ENCODE measurements around the gene ERVH48-1. TPM values are rescaled to one million over a fixed set of nuclear protein-coding genes. Genes with fewer than 3 reads are reported as not detected.
"Not testable (repeated sequence)": the region's sequence is repeated elsewhere in the genome, so short reads cannot be mapped to it uniquely, and the experiment has no call there.

The ERVH48-1 gene
- total RNA-seq, 1 donor from 2014 or later = 0.30 TPM

DNA sequence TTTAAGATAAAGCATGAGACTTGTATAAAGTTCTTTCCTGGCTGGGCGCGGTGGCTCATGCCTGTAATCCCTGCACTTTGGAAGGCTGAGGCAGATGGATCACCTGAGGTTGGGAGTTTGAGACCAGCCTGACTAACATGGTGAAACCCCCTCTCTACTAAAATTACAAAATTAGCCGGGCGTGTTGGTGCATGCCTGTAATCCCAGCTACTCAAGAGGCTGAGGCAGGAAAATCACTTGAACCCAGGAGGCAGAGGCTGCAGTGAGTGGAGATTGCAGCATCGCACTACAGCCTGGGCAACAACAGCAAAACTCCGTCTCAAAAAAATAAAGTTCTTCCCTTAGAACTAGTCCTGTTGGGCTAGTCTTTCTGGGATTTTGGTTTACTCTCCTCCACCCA is 13.5 kb downstream of the ERVH48-1 start:
- not testable (repeated sequence) for H3K27ac Mint-ChIP-seq
- peaks cover 25% of the 10 kb centered on the region for H3K36me3 Mint-ChIP-seq (ENCODE audit: low read depth)

DNA sequence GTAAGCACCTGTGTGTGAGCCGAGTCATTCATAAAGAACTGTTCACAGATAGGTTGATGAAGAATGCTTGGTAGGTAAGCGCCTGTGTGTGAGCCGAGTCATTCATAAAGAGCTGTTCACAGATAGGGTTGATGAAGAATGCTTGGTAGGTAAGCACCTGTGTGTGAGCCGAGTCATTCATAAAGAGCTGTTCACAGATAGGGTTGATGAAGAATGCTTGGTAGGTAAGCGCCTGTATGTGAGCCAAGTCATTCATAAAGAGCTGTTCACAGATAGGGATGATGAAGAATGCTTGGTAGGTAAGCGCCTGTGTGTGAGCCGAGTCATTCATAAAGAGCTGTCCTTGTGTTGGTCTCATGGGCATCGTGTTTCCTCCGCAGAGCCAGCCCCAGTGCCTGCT is 16.9 kb downstream of the ERVH48-1 start:
- H3K9me3 Mint-ChIP-seq; H3K27me3 Mint-ChIP-seq (ENCODE audit: low read depth); H3K27ac Mint-ChIP-seq; intact Hi-C loops (cut with micrococcal nuclease); DNase-seq (ENCODE audit: low spot score); H3K4me3 Mint-ChIP-seq (ENCODE audit: low read depth); H3K4me1 Mint-ChIP-seq (ENCODE audit: low read depth): not testable (repeated sequence)
- H3K36me3 Mint-ChIP-seq (ENCODE audit: low read depth) = peaks cover 43% of the 10 kb centered on the region

More for the DNA sequence above, 13.5 kb downstream of the ERVH48-1 start:
- H3K4me3 Mint-ChIP-seq (ENCODE audit: low read depth); H3K4me1 Mint-ChIP-seq (ENCODE audit: low read depth); H3K9me3 Mint-ChIP-seq; DNase-seq (ENCODE audit: low spot score); intact Hi-C loops (cut with micrococcal nuclease); H3K27me3 Mint-ChIP-seq (ENCODE audit: low read depth): not testable (repeated sequence)

DNA sequence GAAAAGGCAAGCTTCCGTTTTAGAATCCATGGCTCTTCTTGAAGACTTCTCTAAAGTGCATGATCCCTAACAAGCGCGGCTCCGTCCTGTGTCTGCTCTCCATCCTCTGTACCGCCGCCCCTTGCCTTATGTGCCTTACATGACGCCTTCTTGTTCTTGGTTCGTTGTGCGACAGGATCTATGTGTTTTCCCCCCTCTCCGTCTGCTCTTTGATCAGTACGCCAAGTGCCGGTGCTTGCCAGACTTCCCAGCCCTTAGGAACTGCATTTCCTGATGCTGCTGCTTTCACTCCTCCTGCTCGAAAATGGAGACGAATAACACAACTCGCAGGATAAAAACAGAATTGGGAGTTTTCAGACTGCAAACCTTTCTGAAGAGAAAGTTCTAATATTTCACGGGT is 19.2 kb downstream of the ERVH48-1 start:
- no peak overlapping the region for H3K4me3 Mint-ChIP-seq (ENCODE audit: low read depth)
- no peak for DNase-seq (ENCODE audit: low spot score)
- no peaks in the 10 kb centered on the region for H3K4me1 Mint-ChIP-seq (ENCODE audit: low read depth)
- no peak overlapping the region for H3K27ac Mint-ChIP-seq
- H3K27me3 Mint-ChIP-seq (ENCODE audit: low read depth) = no peaks in the 10 kb centered on the region
- intact Hi-C loops (cut with micrococcal nuclease) = no loop called here
- peaks cover 52% of the 10 kb centered on the region for H3K36me3 Mint-ChIP-seq (ENCODE audit: low read depth)
- no peaks in the 10 kb centered on the region for H3K9me3 Mint-ChIP-seq

DNA sequence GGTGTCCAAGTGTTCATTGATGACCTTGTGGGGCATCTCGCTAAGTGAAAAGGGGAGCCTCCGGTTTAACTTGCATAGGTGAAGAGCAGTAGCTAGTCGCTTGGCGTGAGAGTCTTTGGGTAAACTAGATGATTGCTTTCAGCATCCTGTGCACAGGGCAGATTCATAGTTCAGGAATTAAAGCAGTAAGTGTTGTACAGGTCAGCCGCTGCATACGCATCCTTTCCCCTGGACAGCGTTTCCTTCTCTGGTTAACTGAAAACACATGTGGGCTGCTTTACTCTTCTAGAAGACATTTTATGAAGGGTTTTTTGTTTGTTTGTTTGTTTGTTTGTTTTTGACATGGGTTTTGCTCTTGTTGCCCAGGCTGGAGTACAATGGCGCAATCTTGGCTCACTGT is 20.2 kb downstream of the ERVH48-1 start:
- Mint-ChIP-seq H3K4me3 (ENCODE audit: low read depth) (no peak overlapping the region), H3K27ac (no peak overlapping the region), H3K4me1 (ENCODE audit: low read depth) (no peaks in the 10 kb centered on the region), H3K9me3 (no peaks in the 10 kb centered on the region), H3K36me3 (ENCODE audit: low read depth) (peaks cover 48% of the 10 kb centered on the region), H3K27me3 (ENCODE audit: low read depth) (no peaks in the 10 kb centered on the region)
- DNase-seq (ENCODE audit: low spot score) = no peak
- intact Hi-C loops (cut with micrococcal nuclease) = no loop called here

DNA sequence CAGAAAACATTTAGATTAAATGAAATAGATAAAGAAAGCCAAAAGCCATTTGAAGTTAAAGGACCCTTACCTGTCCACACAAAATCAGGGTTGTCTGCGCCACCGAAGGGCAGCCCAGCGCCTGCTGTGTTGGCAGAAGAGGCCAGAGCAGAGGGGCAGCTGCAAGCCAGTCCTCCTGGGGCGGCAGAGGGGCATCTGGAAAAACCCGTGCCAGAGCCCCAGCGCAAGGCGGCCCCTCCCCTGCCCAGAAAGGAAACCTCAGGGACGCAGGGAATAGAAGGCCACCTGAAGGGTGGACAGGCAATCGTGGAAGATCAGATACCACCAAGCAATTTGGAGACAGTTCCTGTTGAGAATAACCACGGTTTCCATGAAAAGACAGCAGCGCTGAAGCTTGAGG is 21.6 kb downstream of the ERVH48-1 start:
- Mint-ChIP-seq H3K4me3 (ENCODE audit: low read depth) (no peak overlapping the region), H3K27ac (no peak overlapping the region), H3K36me3 (ENCODE audit: low read depth) (peaks cover 40% of the 10 kb centered on the region), H3K9me3 (no peaks in the 10 kb centered on the region), H3K27me3 (ENCODE audit: low read depth) (no peaks in the 10 kb centered on the region), H3K4me1 (ENCODE audit: low read depth) (no peaks in the 10 kb centered on the region)
- intact Hi-C loops (cut with micrococcal nuclease) = no loop called here
- no peak for DNase-seq (ENCODE audit: low spot score)

DNA sequence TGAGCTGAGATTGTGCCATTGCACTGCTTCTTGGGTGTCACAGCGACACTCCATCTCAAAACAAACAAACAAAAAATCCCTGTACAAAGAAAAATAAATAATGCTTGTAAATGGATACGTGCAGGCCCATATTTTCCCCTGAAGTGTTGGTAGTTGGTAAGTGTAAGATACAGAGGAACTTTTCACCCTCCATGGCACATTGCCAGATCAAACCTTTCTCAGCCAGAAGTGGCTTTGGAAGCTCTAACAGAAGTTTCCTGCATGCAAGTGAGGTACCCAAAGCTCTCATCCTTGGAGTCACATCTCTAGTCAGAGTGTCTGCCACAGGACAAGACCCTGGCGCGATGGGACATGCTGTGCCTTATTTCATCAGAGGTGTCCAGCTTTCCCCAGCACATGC is 25.0 kb downstream of the ERVH48-1 start:
- no peaks in the 10 kb centered on the region for H3K27me3 Mint-ChIP-seq (ENCODE audit: low read depth)
- no peak overlapping the region for H3K27ac Mint-ChIP-seq
- H3K36me3 Mint-ChIP-seq (ENCODE audit: low read depth) = peaks cover 49% of the 10 kb centered on the region
- intact Hi-C loops (cut with micrococcal nuclease) = no loop called here
- no peak for DNase-seq (ENCODE audit: low spot score)
- H3K4me1 Mint-ChIP-seq (ENCODE audit: low read depth) = no peaks in the 10 kb centered on the region
- no peak overlapping the region for H3K4me3 Mint-ChIP-seq (ENCODE audit: low read depth)
- H3K9me3 Mint-ChIP-seq = no peaks in the 10 kb centered on the region

DNA sequence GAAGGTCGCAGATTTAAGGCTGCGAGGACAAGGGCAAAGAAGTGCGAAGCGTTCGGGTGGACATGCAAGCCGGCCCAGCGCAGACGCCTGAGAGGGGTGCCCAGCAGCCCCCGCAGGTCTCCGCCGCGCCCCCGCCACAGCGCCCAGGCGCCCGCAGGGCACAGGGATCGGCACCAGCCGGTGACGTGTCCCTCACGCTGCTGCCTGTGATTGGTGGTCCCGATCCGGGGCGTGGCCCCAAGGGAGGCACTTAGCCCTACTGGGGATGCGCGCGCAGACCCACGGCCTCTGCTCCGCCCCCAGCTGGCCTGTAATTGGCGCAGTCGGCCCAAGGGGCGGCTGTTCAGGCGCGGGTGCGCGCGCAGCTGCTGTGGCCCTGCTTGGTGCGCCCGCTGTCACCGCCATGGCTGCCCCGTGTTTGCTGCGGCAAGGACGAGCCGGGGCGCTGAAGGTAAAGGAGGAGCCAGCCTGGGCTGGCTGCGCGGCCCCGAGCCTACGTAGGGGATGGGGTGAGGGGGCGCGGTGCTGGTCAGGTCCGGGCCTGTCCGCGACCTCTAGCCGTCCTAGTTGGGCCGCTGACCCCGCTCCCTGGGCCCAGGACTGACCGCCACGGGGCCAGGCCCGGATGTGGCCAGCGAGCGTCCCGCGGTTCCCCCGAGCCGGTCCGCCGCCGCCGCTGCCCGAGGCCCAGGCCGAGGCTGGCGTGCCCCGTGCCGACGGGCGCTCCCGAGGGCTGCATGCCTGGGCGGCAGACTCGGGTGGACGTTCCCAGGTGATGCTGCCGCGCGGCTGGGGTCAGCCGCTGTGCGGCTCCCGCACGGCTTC is 32.3 kb downstream of the ERVH48-1 start, which contains the start of gene NDUFV3:
Gene NDUFV3 (plus strand): TSS at position 379 of the 825 bp plus-strand sequence. CDS start 25 bp downstream, at position 404.
- no peaks in the 10 kb centered on the region for H3K27me3 Mint-ChIP-seq (ENCODE audit: low read depth)
- peak; percentile 98 for DNase-seq (ENCODE audit: low spot score)
- peak within 1 kb of the TSS; percentile 85 for H3K4me3 Mint-ChIP-seq (ENCODE audit: low read depth)
- H3K9me3 Mint-ChIP-seq = no peaks in the 10 kb centered on the region
- peaks cover 19% of the 10 kb centered on the region for H3K36me3 Mint-ChIP-seq (ENCODE audit: low read depth)
- H3K27ac Mint-ChIP-seq = peak within 1 kb of the TSS; percentile 95
- intact Hi-C loops (cut with micrococcal nuclease) = loop anchor here (1.0 kb wide), 1 partner anchor 14 kb away; the partner anchor contains the start of gene WDR4
- H3K4me1 Mint-ChIP-seq (ENCODE audit: low read depth) = peaks cover 11% of the 10 kb centered on the region

DNA sequence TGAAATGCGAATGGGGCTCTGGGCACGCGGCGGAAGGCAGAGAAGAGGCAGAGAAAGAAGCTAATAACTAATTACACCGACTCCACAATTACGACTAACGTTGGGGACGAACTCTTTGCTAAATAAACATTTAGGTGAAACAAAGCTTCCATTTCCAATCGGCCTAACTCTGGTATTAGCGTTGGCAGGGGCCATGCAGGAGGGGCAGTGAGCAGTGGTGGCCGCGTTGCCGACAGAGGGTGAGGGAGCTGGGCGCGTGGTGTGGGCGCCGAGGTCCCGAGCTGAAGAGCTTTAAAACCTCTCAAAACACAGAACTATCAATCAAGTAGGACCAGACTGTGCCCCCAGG is 32.9 kb downstream of the ERVH48-1 start:
- intact Hi-C loops (cut with micrococcal nuclease) = loop anchor here (1.0 kb wide), 1 partner anchor 13 kb away; the partner anchor contains the start of gene WDR4
- peak overlapping the region; percentile 85 for H3K4me3 Mint-ChIP-seq (ENCODE audit: low read depth)
- H3K36me3 Mint-ChIP-seq (ENCODE audit: low read depth) = peaks cover 14% of the 10 kb centered on the region
- no peak for DNase-seq (ENCODE audit: low spot score)
- H3K27me3 Mint-ChIP-seq (ENCODE audit: low read depth) = no peaks in the 10 kb centered on the region
- peaks cover 11% of the 10 kb centered on the region for H3K4me1 Mint-ChIP-seq (ENCODE audit: low read depth)
- peak overlapping the region; percentile 95 for H3K27ac Mint-ChIP-seq
- H3K9me3 Mint-ChIP-seq = no peaks in the 10 kb centered on the region

DNA sequence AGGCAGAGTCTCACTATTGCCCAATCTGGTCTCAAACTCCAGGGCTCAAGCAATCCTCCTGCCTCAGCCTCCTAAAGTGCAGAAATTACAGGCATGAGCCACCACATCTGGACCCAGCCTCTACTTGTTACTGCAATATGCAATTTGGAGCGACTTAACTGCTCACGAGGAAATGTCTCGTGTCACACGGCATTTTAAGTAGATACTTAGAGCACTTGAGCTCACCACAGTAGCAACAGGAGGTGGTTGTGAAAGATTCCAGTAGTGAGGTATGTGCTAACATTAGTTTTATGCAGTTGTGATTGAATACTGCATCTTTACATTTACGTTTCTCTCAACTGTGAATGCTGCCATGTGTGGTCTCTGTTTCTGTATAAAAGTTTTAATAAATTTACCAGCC is 38.1 kb downstream of the ERVH48-1 start:
- Mint-ChIP-seq H3K36me3 (ENCODE audit: low read depth) (no peaks in the 10 kb centered on the region), H3K4me1 (ENCODE audit: low read depth) (peaks cover 2% of the 10 kb centered on the region), H3K27ac (no peak overlapping the region), H3K9me3 (no peaks in the 10 kb centered on the region), H3K27me3 (ENCODE audit: low read depth) (no peaks in the 10 kb centered on the region), H3K4me3 (ENCODE audit: low read depth) (no peak overlapping the region)
- no peak for DNase-seq (ENCODE audit: low spot score)
- intact Hi-C loops (cut with micrococcal nuclease) = no loop called here

DNA sequence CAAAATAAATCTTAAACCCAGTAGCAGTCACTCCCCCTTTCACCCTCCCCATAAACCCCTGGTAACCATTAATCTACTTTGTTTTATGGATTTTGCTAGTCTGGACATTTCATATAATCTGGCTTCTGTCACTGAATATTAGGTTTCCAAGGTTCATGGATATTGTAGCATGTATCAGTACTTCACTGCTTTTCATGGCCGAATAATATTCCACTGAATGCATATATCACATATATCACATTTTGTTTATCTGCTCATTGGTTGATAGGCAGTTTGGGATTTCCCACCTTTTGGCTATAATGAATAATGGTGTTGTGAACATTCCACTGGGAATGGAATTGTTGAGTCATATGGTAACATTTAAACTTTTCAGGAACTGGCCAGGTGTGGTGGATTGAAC is 41.5 kb downstream of the ERVH48-1 start:
- intact Hi-C loops (cut with micrococcal nuclease) = no loop called here
- peaks cover 10% of the 10 kb centered on the region for H3K4me1 Mint-ChIP-seq (ENCODE audit: low read depth)
- H3K4me3 Mint-ChIP-seq (ENCODE audit: low read depth) = no peak overlapping the region
- H3K27ac Mint-ChIP-seq = no peak overlapping the region
- no peak for DNase-seq (ENCODE audit: low spot score)
- H3K27me3 Mint-ChIP-seq (ENCODE audit: low read depth) = no peaks in the 10 kb centered on the region
- no peaks in the 10 kb centered on the region for H3K9me3 Mint-ChIP-seq
- no peaks in the 10 kb centered on the region for H3K36me3 Mint-ChIP-seq (ENCODE audit: low read depth)

DNA sequence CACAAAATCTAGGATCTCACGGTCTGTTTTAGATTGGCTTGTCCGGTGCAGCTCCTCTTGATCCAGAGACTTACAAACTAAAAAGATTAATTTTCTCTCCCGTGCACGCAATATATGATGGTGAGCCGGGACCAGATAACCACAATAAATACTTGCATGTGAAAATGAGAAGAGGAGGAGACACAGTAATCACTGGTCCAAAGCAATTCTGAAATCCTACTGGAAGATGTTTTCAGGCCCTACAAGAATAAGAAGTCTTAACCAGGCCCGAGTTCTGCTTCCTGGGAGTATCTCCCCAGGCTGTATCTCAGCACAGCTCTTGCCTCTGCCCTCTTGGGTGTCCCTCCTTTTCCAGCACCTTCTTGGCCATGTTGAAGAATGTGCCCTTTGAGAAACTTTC is 45.1 kb downstream of the ERVH48-1 start:
- Mint-ChIP-seq H3K36me3 (ENCODE audit: low read depth) (peaks cover 20% of the 10 kb centered on the region), H3K4me3 (ENCODE audit: low read depth) (peak overlapping the region; percentile 91), H3K9me3 (no peaks in the 10 kb centered on the region), H3K4me1 (ENCODE audit: low read depth) (peaks cover 14% of the 10 kb centered on the region), H3K27me3 (ENCODE audit: low read depth) (no peaks in the 10 kb centered on the region), H3K27ac (peak overlapping the region; percentile 92)
- intact Hi-C loops (cut with micrococcal nuclease) = no loop called here
- DNase-seq (ENCODE audit: low spot score) = no peak

DNA sequence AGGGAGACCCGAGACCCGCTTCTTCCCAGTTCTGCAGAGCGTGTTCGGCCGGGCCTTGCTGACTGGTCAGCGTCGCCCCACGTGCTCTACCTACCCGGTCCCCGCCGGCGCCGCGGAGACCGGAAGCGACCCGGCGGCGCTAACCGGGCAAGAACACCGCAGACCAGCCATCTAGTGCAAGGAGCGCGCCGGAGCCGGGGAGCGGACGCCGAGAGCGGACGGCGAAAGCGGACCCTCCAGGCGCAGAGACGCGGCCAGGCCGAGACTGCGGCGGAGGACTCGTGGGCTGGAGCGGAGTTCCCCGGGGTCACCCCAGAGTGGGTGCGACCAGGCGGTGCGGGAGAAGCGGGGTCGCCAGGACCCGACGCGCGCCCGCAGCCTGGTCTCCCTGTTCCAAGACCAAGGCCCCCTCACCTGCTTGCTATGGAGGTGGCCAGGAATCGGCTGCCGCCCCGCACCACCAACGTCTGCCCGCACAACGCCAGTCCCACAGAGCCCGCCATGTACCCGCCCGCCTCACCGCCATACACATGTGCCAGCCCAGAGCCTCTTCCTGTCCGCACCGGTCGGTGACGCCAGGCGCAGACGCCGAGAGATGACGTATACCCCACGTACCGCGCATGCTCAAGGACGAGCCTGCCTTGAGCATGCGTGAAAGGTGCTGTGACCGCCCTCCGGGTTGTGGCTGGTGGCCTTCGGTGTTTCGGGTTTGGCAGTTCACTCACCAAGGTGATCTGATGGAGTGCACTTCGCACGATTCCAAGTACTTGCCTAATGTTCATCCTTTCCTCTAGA is 46.2 kb downstream of the ERVH48-1 start, which contains the start of gene WDR4:
Gene WDR4 (minus strand): TSS at position 547 of the 795 bp plus-strand sequence. CDS start 44 bp downstream, at position 503.
- peak within 1 kb of the TSS; percentile 92 for H3K27ac Mint-ChIP-seq
- peaks cover 30% of the 10 kb centered on the region for H3K36me3 Mint-ChIP-seq (ENCODE audit: low read depth)
- H3K4me3 Mint-ChIP-seq (ENCODE audit: low read depth) = peak within 1 kb of the TSS; percentile 91
- peak; percentile 99 for DNase-seq (ENCODE audit: low spot score)
- H3K27me3 Mint-ChIP-seq (ENCODE audit: low read depth) = no peaks in the 10 kb centered on the region
- H3K4me1 Mint-ChIP-seq (ENCODE audit: low read depth) = peaks cover 14% of the 10 kb centered on the region
- H3K9me3 Mint-ChIP-seq = no peaks in the 10 kb centered on the region
- intact Hi-C loops (cut with micrococcal nuclease) = loop anchor here (1.0 kb wide), 2 partner anchors 13 to 95 kb away; partner anchors contain the start of gene PKNOX1

DNA sequence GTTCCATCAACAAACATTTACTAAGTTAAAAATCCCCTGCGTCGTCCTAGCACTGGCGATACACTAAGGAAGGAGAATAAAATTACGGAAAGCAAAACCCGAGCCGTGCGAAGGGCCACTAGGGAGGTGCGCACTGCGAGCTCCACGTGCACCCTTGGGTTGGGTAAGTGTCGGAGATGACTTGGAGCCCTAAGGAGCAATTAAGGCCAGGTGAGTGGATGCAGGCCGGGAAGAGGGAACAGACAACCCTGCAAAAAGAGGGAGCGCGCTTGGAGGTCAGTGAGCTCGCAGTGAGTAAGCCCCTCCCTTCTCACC is 46.8 kb downstream of the ERVH48-1 start:
- intact Hi-C loops (cut with micrococcal nuclease) = no loop called here
- H3K27me3 Mint-ChIP-seq (ENCODE audit: low read depth) = no peaks in the 10 kb centered on the region
- H3K4me3 Mint-ChIP-seq (ENCODE audit: low read depth) = peak overlapping the region; percentile 91
- H3K36me3 Mint-ChIP-seq (ENCODE audit: low read depth) = peaks cover 36% of the 10 kb centered on the region
- no peak for DNase-seq (ENCODE audit: low spot score)
- peaks cover 14% of the 10 kb centered on the region for H3K4me1 Mint-ChIP-seq (ENCODE audit: low read depth)
- no peaks in the 10 kb centered on the region for H3K9me3 Mint-ChIP-seq
- H3K27ac Mint-ChIP-seq = peak overlapping the region; percentile 92

Data from activated T-helper 2 cell treated with anti-CD3 and anti-CD28 coated beads, Interferon-gamma antibody, Interleukin-2, Interleukin-4, amounts not matched to agents 10 μg/mL and 5 μg/mL and 100 μg/mL, durations not matched to agents 14 hours and 24 hours and 36 hours (primary cell).